ENCODE results near the gene GHR.

The GHR gene

GRCh38 chr5:42583322-42583721, 160.1 kb downstream of the GHR start:
- peak; percentile 47 for DNase-seq
- Histone ChIP-seq H3K4me2 (ENCODE audit: low read depth, low read length) (no peak overlapping the region), H3K79me2 (ENCODE audit: low read length) (no peaks in the 10 kb centered on the region), H3K36me3 (replicated peaks; ENCODE audit: insufficient read depth, low read length) (no peaks in the 10 kb centered on the region), H3K27me3 (replicated peaks; ENCODE audit: insufficient read depth, low read length) (no peaks in the 10 kb centered on the region), H3K9ac (ENCODE audit: low read length) (no peak overlapping the region), H3K4me3 (ENCODE audit: low read length) (no peak overlapping the region), H3K27ac (ENCODE audit: low read length) (no peak overlapping the region), H3F3A (ENCODE audit: insufficient read depth, low read length) (no peaks in the 10 kb centered on the region), H3K9me3 (replicated peaks; ENCODE audit: insufficient read depth, low read length) (no peaks in the 10 kb centered on the region), H4K20me1 (ENCODE audit: insufficient read depth, low read length) (no peaks in the 10 kb centered on the region), H2AFZ (ENCODE audit: low read length) (no peak overlapping the region), H3K9me2 (replicated peaks; ENCODE audit: insufficient read depth, low read length) (no peaks in the 10 kb centered on the region), H3K4me1 (ENCODE audit: low read length) (no peaks in the 10 kb centered on the region)
- TF ChIP-seq EZH2phosphoT487 (IDR thresholded peaks at IDR 0.05; ENCODE audit: low read length) (no peak), CTCF (IDR thresholded peaks at IDR 0.05; ENCODE audit: low read length) (peak; percentile 82)

DNA sequence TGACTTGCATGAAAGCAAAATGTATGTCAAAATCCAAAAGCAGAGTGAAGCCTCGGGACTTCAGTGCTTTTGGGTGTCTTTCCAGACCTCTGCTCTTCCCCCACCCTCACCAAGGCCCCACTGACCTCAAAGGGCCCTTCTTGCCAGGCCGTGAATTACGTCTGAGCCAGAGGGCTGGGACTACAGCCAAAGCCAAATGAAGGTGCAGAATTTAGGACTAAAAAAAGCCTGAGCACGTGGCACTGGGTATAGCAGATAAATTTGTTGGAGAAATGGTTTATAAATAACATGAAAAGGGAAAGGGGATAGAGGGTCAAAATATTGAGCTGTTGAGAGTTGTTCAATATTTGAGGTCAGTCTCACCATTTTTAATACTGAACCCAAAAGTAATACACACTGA, 163.4 kb downstream of the GHR start:
- Histone ChIP-seq H3K4me2 (ENCODE audit: low read depth, low read length) (no peak overlapping the region), H3F3A (ENCODE audit: insufficient read depth, low read length) (no peaks in the 10 kb centered on the region), H3K4me3 (ENCODE audit: low read length) (no peak overlapping the region), H3K79me2 (ENCODE audit: low read length) (no peaks in the 10 kb centered on the region), H2AFZ (ENCODE audit: low read length) (no peak overlapping the region), H3K9me3 (replicated peaks; ENCODE audit: insufficient read depth, low read length) (no peaks in the 10 kb centered on the region), H3K27me3 (replicated peaks; ENCODE audit: insufficient read depth, low read length) (no peaks in the 10 kb centered on the region), H3K9me2 (replicated peaks; ENCODE audit: insufficient read depth, low read length) (no peaks in the 10 kb centered on the region), H3K36me3 (replicated peaks; ENCODE audit: insufficient read depth, low read length) (no peaks in the 10 kb centered on the region), H3K27ac (ENCODE audit: low read length) (no peak overlapping the region), H3K4me1 (ENCODE audit: low read length) (no peaks in the 10 kb centered on the region), H4K20me1 (ENCODE audit: insufficient read depth, low read length) (no peaks in the 10 kb centered on the region), H3K9ac (ENCODE audit: low read length) (no peak overlapping the region)
- TF ChIP-seq CTCF (IDR thresholded peaks at IDR 0.05; ENCODE audit: low read length) = no peak
- TF ChIP-seq EZH2phosphoT487 (IDR thresholded peaks at IDR 0.05; ENCODE audit: low read length) = no peak
- TF ChIP-seq EZH2 (optimal IDR thresholded peaks at IDR 0.05; ENCODE audit: low read depth, low read length) = no peak
- no peak for DNase-seq

DNA sequence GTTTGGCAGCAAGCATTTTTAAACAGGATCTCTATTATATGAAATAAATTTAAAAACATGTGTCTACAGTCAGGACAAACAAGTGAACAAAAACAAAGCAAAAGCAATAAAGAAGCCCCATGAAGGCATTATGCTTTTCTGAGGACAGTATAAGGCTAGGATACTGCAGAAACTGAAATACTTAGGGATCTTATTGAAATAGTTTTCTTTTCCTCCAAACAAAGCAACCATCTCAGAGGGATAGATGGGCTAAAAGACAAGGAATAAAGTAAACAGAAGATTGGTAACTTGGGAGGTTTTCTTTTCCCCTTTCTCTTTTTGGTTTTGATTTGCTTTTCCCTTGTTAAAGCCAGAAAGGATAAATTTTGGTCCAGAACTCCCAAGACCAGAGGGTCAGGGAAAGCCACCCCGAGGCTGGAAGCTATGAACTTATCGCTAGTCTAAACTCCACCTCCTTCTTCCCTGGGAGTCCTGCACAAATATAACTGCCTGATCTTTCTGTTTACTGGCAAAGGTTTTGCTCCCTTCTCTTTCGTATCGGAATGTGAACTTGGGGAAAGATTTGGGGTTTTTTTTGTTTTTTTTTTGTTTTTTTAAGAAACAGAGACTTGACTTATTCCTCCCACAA, 164.0 kb downstream of the GHR start:
- Histone ChIP-seq H3K79me2 (ENCODE audit: low read length) (no peaks in the 10 kb centered on the region), H3K9me3 (replicated peaks; ENCODE audit: insufficient read depth, low read length) (no peaks in the 10 kb centered on the region), H3K36me3 (replicated peaks; ENCODE audit: insufficient read depth, low read length) (no peaks in the 10 kb centered on the region), H3K27me3 (replicated peaks; ENCODE audit: insufficient read depth, low read length) (no peaks in the 10 kb centered on the region), H3F3A (ENCODE audit: insufficient read depth, low read length) (no peaks in the 10 kb centered on the region), H3K9ac (ENCODE audit: low read length) (no peak overlapping the region), H3K9me2 (replicated peaks; ENCODE audit: insufficient read depth, low read length) (no peaks in the 10 kb centered on the region), H2AFZ (ENCODE audit: low read length) (no peak overlapping the region), H3K4me1 (ENCODE audit: low read length) (no peaks in the 10 kb centered on the region), H3K27ac (ENCODE audit: low read length) (no peak overlapping the region), H4K20me1 (ENCODE audit: insufficient read depth, low read length) (no peaks in the 10 kb centered on the region), H3K4me2 (ENCODE audit: low read depth, low read length) (no peak overlapping the region), H3K4me3 (ENCODE audit: low read length) (no peak overlapping the region)
- DNase-seq = no peak
- TF ChIP-seq EZH2phosphoT487 (IDR thresholded peaks at IDR 0.05; ENCODE audit: low read length) (no peak), EZH2 (optimal IDR thresholded peaks at IDR 0.05; ENCODE audit: low read depth, low read length) (no peak), CTCF (IDR thresholded peaks at IDR 0.05; ENCODE audit: low read length) (no peak)
